NB4 (cell line): ENCODE data around the gene RAD51B.

Experiments used
- CTCF ChIP-seq: IDR thresholded peaks from one replicate; pipeline ENCODE4 v1.5.1; 2012; ENCODE audit warnings: low read depth, low read length
- MYC ChIP-seq: IDR thresholded peaks from 2 replicates; pipeline ENCODE4 v1.6.1; 2011; ENCODE audit warnings: low read depth, low read length
- POLR2A ChIP-seq: IDR thresholded peaks from 2 replicates; pipeline ENCODE4 v1.6.1; 2011; ENCODE audit warnings: mild to moderate bottlenecking; ENCODE audit not compliant: insufficient read length; ENCODE audit errors: extremely low read depth

DNA sequence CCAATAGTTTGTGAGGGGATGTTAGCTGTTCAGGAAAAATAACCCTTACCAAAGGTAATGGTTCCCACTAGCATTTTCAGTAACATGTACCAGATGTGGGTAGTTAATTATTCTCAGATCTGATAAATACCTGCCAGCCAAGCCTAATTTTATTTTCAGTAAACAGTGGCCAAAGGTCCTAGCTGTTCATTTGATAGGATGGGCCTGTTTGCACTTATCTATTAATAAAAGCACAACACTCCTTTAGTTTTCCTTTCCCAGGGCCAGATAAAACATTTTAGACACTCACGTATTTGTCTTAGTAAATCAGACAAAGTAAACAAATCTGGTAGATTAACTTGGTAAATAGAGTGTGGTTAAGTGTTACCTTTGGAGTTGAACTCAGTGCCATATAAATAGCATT lies 345.1 kb downstream of the RAD51B start:
- TF ChIP-seq CTCF (no peak), POLR2A (no peak), MYC (no peak)
